Measurements from ENCODE around the gene CFAP45. TPM values are rescaled to one million over a fixed set of nuclear protein-coding genes. Genes with fewer than 3 reads are reported as not detected.

The CFAP45 gene
- polyA plus RNA-seq, 4 donors: 3.7 to 5.2 (median 4.3) TPM

DNA sequence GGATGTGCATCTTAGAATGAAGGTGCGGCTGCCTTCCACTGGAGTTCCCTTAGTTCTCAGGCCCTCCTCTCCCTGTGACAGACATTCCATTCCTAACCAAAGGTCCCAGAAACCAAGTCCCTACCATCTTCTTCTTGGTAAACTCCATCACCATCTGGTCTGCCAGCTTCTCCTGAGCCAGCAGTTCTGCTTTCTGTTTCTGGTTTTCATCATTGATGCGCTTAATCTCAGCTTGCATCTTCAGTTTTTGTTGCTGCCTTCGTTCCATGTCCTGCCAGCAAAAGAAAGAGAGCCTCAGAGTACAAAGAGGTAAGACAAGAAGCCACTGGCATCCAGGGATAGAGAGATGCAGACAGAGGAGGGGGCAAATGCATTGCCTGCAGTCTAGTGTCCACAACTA lies 19.5 kb downstream of the CFAP45 start:
- no peak for DNase-seq (ENCODE audit: low read depth in 4 of 4, low spot score in 2 of 4)

DNA sequence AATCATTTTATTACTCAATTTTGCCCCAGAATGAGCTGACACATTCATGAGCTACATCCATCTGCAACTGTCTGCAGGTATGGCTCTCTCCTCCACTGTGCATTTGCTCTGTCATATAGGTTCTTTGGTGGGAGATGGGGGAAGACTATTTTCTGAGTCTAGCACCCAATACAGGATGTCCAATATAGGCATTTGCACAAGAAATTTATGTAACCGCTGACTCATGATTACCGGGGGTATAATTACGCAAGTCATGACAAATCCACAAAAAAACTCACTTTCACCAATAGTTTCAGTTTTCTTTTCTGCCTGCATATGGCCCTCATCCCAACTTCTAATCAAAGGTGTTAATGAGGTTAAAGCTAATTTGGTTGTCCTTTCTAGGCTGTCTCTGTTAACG lies 20.0 kb downstream of the CFAP45 start:
- DNase-seq (ENCODE audit: low read depth in 4 of 4, low spot score in 2 of 4): no peak

DNA sequence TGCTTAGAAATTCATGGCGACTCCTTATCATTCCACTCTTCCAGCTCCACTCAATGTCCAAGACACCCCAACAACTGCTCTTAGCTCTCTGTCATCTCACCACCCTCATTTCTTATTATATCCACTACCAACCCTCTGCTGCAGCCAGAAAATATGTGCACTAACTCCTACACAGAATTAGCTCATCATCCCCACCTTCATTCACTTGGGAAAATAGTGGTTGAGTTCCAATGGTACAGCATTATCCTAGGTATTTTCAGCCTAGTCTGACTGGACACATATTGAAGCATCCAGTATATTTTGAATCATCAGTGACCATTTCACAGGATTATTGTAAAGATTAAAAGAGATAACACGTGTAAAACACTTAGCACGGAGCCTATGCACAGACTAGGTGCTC lies 20.8 kb downstream of the CFAP45 start:
- no peak for DNase-seq (ENCODE audit: low read depth in 4 of 4, low spot score in 2 of 4)

DNA sequence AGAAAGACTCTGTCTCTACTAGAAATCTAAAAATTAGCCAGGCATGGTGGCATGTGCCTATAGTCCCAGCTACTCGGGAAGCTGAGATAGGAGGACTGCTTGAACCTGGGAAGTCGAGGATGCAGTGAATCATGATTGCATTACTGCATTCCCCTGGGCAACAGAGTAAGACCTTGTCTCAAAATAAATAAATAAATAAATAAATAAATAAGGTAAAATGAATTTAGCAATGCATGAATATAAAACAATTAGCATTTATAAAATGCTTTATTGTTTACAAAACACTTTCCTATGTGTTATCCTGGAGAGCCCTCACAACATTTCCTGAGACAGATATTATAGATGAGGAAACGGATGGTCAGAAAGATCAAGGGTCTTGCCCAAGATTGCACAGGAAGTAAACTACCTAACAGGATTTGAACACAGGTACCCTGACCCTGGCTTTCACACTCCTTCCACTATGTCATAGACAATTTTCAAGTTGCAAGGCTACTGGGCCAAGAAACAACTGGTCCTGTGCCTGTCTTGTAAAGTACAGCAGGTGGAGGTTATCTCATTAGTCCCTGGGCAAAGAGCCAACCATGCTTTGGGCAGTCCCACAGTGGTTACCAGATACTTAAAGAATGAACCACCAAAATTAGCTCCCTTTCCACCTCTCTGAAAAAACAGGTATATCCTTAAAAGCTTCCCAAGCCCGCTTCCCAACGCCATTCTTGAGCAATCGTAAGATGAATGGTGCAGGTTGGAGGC lies 22.1 kb downstream of the CFAP45 start:
- no peak for DNase-seq (ENCODE audit: low read depth in 4 of 4, low spot score in 2 of 4)

DNA sequence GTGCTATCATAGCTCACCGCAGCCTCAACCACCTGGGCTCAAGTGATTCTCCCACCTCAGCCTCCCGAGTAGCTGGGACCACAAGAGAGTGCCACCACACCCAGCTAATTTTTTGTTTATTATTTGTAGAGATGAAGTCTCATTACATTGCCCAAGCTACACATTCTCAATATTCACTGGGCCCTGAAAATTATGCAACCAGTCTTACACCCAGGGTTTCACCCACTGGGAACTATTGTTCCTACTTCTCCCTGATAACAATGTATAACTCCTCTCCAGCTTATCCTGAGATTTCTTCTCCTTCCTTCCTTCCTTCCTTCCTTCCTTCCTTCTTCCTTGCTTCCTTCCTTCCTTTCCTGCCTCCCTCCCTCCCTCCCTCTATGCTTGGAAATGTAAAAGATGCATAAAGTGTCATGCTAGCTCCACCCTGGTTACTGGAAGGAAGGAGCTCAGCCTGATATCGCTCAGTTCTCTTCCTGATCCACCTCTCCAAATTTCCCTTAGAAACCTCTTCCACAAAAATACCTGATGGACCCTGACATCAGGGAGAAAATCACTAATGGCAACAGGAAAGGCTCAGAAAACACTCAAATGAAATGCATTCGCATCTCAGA lies 26.3 kb downstream of the CFAP45 start:
- no peak for DNase-seq (ENCODE audit: low read depth in 4 of 4, low spot score in 2 of 4)

DNA sequence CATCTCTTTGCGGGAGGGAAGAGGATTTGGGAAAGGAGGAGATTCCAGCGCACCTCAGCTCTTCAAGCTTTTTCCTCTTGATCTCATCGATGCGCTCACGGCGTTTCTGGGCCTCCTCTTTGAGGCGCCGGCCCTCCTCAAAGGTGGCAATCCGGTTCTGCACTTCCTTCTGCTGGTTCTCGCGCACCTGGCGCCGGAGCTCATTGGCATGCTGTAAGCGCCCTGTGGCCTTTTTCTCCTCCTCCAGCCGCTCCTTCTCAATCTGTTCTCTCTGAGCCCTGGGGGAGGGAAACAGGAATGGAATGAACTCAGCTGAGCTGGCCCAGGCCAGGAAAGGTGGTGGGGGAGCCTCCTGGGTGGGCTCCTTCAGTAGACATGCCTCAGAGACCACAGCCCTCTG lies 27.1 kb downstream of the CFAP45 start:
- DNase-seq (ENCODE audit: low read depth in 4 of 4, low spot score in 2 of 4): no peak

DNA sequence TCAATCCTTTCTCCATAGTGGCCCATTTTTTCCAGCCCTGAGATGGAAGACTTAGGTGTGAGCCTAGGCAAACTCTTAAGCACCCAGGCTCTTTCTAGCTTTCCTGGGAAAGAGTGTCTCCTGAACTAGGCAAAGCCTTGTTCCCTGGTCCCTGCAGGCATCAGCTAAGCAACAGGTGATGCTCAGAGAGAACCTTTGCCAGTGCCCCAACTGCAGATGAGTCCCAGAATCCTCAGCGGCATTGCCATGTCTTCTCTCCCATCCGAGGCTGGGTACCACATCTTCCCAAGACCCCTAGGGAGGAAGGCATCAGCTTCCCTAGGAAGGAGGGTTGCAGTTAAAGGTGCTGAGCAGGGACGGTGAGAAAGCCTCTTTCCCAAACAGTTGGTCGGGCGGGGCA lies 29.3 kb downstream of the CFAP45 start:
- no peak for DNase-seq (ENCODE audit: low read depth in 4 of 4, low spot score in 2 of 4)

DNA sequence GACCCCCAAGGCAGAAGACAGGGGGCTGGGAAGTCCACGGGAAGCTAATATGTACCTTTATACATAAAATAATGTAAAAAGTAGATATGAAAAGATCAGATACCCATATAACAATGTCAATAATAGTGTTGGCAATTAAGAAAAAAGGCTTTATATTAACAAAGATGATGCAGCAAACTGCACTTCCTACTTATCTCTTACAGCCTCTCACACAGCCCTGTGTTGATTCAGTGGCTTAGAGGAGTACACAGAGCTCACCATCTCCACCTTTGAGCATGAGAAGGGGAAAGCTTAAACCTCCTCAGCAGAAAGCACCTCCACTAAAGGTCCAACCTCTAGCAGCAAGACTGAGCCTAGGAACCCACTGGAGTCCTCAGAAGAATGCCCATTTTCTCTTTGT lies 30.4 kb downstream of the CFAP45 start:
- no peak for DNase-seq (ENCODE audit: low read depth in 4 of 4, low spot score in 2 of 4)

DNA sequence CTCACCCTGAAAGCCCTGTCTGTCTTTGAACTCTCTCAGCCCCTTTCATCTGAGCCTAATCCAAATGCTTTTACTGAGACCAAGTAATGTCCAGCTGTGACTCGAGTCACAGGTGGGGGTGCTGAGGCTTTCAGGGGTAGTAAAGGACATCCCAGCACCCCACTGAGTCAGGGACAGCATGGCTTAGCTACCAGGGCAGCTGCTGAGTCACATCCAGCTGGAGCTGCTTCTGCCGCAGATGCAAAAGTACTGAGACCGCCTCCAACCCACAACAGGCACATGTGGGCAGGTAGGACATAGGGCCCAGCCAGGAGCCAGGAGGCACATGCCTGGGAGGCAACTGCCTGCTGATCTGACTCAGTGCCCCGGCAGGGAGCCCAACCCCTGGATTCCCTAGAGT lies 30.8 kb downstream of the CFAP45 start:
- no peak for DNase-seq (ENCODE audit: low read depth in 4 of 4, low spot score in 2 of 4)

DNA sequence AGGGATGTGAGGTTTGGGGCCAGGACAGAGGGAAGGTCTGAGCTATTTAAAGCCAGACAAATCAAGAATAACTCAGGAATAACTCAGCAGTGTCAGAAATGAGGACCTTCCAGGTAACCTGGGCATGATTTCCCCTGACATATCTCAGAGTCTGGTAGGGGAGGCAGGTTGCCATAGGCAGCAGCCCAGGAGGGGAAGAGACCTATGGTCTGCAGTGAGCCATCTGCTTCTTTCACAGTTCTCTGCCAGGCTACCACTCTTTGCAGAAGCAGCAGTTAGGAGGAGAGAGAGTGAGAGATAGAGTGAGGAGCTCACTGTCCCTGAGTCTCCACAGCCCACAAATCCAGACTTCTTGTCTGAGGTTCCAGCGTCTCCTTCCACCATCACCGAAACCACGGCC lies 31.2 kb downstream of the CFAP45 start:
- DNase-seq (ENCODE audit: low read depth in 4 of 4, low spot score in 2 of 4): no peak

DNA sequence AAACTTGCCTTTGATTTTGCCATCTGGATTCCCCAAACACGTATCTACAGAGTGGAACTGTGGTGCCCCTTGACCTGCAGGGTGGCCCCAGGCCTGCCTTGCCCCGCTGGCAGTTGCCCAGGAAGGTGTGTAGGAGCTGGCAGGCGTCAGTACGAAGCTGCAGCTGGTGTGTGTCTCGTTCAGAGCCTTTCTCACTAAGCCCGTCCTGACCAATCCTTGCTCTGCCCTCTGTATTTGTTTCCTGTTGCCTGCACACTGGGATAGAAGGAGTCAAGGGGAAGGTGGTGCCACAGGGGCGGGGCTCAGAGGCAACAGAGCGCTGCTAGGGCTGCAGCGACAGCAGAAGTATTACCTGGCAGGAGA lies 32.3 kb downstream of the CFAP45 start:
- DNase-seq (ENCODE audit: low read depth in 4 of 4, low spot score in 2 of 4): peak in 2 of 4 donors; percentile 52 to 73

DNA sequence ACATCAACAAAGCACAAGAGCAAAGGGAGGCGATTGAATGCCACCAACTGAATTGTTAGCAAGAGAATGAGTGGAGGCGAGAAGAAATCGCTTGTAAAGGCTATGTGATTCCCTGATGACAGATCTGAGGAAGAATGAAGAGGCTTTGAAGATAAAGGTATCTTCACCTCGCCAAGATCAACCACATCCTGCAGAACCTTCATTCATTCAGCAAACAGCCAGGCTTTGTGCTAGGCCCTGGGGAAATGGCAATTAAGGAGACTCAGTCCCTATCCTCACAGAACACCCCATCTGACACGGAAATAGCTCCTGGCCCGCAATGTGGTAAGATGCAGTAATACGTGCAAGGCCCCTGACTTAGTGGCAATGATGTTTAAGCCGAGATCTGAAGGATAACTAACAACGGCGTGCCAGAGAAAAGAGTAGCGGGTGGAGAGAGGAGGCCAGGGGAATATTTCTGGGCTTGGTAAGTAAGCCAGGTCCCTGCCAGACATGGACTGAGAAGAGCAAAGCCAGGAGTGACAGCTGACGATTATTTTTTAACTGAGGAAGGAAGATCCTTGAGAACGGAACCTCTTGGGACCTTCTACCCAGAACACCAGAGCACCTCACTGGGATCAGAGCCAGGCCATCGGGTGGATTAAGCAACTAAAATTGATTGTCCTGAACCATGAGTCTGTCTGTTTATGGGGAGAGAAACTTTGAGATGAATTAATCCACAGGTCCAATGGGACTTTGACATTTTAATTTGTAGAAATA lies 32.9 kb downstream of the CFAP45 start:
- no peak for DNase-seq (ENCODE audit: low read depth in 4 of 4, low spot score in 2 of 4)

DNA sequence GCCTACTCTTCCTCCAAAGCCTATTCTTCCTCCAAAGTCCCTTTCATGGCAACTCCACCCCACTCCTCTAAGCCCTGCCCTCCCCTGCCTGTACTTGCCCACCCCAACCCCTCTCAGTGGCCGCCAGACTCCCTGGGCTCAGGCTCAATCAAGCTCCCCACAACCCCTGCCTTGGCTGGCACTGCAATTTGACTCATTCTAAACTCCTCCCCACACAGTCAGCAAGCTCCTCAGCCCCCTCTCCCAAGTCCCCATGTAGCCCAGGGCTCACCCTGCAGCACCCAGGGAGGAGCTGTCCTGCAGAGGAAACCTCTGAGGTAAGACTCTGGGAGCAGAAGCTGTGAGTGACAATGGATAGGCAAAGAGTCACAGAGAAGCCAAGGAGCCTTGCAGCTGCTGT lies 33.9 kb downstream of the CFAP45 start:
- no peak for DNase-seq (ENCODE audit: low read depth in 4 of 4, low spot score in 2 of 4)

DNA sequence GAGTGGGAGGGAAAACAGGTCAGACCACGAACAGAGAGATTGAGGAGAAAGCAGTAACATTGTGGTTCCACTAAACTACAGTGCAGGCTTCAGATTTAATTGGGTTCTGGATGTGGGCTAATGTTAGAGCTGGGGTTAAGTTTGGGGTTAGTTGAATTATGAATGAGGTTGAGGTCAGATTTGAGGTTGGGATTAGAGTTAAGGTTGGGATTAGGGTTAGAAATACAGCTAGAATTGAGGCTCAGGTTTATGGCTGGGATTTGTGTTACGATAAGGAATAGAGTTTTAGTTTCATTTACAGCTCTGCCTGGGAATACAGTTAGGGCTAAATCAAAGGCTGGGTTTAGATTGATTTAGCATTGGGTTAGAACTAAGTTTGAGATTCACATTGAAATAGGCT lies 35.7 kb downstream of the CFAP45 start:
- no peak for DNase-seq (ENCODE audit: low read depth in 4 of 4, low spot score in 2 of 4)

DNA sequence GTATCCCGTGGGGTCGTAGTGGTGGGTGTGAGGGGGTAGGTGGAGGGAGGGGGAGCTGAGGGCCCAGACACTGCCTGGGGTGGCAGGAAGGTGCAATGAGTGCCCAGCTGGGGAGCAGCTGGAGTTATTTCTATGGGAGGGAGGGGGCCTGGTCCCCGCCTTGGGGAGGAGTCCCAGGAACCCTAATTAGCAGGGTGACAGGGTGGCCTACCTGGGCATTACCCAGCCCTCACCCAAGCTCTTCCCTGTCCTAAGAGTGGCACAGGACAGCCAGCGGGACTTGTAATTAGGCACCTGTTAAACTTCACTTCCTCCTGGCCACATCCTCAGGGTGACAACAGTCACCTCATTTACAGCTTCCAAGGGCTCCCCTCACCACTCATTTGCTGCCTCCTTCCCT lies 37.4 kb downstream of the CFAP45 start, which contains the start of gene VSIG8:
TSS of gene VSIG8 (minus strand) at position 101 of the 400 bp plus-strand sequence. CDS start 136 bp downstream, outside the sequence.
- DNase-seq (ENCODE audit: low read depth in 4 of 4, low spot score in 2 of 4): no peak

DNA sequence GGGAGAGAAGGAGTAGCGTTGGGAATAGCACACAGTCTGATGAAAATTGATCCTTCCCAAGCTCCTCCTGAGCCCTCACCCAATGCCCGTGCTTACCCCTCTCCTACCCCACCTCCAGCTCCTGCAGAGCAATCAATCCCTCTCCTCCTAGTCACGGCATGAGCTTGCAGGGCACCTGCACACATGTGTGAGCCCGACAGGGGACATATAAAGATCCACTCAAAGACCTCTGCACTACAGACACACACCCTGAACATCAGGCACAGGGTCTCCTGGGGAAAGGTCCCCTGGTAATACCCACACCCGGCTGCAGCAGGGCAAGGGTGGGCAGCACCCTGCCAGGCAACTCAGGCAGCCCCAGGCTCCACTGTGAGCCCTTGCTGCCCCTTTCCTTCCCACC lies 37.9 kb downstream of the CFAP45 start:
- no peak for DNase-seq (ENCODE audit: low read depth in 4 of 4, low spot score in 2 of 4)

DNA sequence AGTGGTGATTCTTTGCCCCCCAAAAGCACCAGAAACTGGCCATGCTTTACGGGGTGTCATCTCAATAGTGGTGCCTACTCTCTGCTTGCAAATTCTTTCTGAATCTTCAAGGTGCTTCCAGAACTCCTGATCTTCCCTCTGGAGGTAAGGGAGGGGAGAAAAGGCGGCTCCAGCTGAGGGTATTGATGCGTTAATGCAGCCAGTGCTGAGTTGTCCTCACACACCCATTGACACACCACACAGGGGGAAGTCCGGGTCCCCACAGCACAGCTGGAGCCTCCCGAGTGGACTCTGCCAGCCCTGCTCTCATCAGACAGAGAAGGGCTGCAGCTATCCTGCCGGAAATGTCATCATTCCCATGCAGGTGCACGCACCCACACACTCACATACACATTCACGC lies 38.7 kb downstream of the CFAP45 start:
- no peak for DNase-seq (ENCODE audit: low read depth in 4 of 4, low spot score in 2 of 4)

DNA sequence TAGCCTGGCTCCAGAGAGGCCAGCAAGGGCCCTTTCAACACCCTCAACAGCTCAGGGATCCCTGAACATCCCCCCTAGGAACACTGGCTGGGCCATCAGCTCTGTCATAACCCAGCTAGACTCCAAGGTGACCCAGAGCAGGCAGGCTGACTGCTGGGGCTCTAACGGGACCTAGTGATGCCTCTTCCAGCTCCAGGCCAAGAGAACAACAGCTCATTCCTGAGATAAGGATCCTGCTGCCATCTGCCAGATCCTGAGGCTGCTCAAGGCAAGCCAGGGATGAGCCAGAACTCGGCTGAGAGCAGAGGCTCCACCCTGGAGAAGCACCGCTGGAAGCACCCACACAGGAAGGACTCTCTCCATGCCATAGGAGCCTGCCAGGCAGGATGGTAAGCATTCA lies 39.5 kb downstream of the CFAP45 start:
- no peak for DNase-seq (ENCODE audit: low read depth in 4 of 4, low spot score in 2 of 4)

DNA sequence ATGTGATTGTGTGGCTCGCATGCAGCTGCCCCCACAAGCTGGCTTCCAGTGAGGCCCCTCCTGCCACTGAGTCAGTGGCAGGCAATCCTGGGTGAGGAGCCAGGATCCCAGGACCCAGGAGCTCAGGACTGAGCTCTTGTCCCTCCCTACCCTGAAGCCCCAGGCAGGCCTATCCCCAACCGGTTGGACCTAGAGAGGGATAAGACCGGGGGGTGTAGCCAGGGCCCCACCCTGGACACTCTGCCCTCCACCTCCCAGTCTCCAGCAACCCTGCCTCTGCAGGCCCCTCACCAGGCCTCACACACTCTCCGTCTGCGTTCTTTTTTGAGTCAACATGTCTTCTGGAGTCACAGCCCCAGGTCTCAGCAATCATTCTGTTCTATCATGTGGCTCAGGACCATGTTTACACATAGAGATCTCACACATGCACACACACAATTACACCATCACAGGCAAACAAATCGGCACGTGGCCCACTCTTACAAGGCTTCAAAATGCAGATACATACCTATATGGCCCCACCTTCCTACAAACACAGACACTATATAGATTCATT lies 40.1 kb downstream of the CFAP45 start:
- no peak for DNase-seq (ENCODE audit: low read depth in 4 of 4, low spot score in 2 of 4)

DNA sequence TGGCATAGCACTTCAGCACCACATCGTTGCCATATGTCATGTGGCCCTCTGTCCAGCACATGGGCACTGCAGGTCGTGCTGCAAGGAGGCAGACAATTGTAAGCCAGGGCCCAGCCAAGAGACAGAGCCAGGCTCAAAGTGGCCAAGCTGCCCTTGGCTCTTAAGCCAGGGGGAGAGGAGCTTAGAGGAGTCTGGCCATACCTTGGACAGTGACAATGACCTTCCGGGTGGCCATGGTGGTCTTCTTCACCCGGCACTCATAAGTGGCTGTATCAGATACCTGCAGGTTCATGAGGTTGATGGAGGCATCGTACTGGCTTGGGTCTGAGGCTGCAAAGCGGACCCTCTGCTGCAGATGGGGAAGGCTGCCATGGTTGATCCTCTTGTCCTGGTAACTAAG lies 42.1 kb downstream of the CFAP45 start:
- DNase-seq (ENCODE audit: low read depth in 4 of 4, low spot score in 2 of 4): no peak

DNA sequence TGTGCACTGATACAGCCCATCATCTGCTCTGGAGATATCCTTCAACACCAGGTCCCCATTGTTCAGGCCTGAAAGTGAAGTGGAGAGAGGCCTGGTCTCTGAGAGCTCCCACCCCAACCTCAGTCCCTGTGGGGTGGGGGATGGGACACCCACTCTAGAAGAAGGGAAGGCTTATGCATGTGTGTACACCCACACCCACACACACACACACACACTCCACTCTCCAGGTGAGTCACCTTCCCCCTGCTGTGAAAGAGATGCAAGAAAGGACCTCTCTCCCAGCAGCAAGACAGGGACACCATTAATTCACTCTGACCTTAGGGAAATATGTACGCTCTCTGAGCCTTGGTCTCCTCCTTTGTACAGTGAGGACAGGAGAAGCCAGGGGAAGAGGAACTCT lies 43.4 kb downstream of the CFAP45 start:
- no peak for DNase-seq (ENCODE audit: low read depth in 4 of 4, low spot score in 2 of 4)

DNA sequence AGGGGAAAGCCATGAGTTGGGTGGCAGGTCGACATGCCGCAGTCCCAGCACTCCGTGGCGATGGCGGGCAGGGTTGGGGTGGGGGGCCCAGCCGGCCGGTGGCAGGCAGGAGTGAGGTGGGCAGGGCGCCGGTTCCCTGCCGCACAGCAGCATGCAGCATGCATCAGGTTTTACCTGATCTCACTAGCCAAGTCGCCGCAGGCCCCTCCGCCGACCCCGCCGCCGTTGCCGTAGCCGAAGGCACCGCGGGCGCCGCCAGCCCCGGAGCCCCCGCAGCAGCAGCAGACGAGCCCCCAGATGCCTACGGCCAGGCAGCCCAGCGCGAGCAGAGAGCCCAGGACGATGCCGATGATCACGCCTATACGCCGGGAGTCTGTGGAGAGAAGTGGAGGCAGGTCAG lies 44.3 kb downstream of the CFAP45 start:
- no peak for DNase-seq (ENCODE audit: low read depth in 4 of 4, low spot score in 2 of 4)

Data from left renal cortex interstitium (tissue), 4 donors.